Stimulated activated CD8-positive, alpha-beta memory T cell treated with anti-CD3 and anti-CD28 coated beads, Interleukin-7, amount 100 ng/mL, for 48 hours (primary cell): ENCODE results near the gene LARP1B.
A peak's percentile ranks its signal among the peaks of the same experiment; 100 is the strongest.
"Not testable (repeated sequence)": the region's sequence is repeated elsewhere in the genome, so short reads cannot be mapped to it uniquely, and the experiment has no call there.

Experiments used
- DNase-seq, 2 donors: peaks; one replicate each; pipeline ENCODE4 v3.0.0-alpha.2; 2020; ENCODE audit warnings: low read depth in 1 of 2; ENCODE audit errors: extremely low read depth in 1 of 2

Gene LARP1B

DNA sequence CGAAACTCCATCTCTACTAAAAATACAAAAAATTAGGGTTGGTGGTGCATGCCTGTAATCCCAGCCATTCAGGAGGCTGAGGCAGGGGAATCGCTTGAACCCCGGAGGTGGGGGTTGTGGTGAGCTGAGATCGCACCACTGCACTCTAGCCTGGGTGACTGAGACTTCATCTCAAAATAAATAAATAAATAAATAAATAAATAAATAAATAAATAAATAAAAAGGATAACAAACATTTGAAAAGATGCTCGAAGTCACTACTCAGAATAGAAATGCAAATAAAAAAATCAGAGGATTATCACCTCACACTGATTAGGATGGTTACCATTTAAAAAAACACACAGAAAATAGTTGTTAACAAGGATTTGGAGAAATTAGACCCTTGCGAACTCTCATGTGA, 73.8 kb downstream of the LARP1B start:
- DNase-seq, result no peak

DNA sequence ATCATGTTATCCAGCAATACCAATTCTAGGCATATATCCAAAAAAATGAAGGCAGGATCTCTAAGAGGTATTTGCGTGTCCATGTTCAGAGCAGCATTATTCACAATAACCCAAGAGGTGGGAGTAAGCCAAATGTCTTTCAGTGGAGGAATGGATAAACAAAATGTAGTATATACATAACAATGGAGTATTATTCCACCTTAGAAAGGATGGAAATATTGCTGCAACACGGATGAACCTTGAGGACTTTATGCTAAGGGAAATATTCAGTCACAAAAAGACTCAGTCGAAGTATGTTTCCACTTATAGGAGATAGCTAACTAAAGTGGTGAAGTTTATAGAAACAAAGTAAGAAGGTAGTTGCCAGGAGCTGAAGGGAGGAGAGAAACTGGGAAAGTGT, 74.3 kb downstream of the LARP1B start:
- no peak for DNase-seq

DNA sequence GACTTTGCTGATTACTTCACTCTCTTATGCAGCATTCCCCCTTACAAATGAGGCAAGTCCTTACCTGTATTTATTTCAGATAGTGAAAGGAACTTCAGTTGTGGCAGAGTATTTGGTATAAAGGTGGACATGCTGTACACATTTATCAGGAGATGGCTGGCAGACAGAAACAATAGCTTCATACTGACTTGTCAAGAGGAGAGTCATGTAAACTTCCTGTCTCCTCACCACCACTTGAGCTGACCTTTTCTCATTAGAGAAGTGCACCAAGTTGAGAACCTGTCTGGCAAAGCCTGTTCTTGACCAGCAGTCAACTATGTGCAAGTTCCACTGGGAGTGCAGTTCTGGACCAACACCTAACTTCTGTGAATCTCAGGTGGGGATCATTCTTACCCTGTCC, 80.8 kb downstream of the LARP1B start:
- no peak for DNase-seq

- no peak for DNase-seq
Measured at GRCh38 chr4:128145727-128146126, 84.6 kb downstream of the LARP1B start.

DNA sequence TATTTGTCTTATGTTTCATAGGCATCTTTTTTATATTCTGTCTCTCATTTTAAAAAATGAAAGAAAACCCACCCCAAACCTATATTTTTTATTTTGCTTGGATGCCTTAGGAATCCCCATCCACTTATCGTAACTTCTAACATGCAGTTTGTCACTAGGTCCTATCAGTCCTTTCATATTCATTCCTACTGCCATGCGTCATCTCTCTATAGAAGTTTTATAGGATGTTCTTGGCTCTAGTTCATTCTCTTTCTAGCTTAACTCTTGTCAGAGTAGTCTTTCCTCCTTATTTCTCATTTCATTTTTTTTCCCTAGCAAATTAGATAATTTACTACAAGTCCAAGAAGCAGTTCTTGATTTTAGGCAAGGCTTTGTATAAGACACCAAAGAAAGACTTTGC, 92.7 kb downstream of the LARP1B start:
- DNase-seq, result no peak

GRCh38 chr4:128155231-128155855, 94.2 kb downstream of the LARP1B start:
- DNase-seq, result no peak

DNA sequence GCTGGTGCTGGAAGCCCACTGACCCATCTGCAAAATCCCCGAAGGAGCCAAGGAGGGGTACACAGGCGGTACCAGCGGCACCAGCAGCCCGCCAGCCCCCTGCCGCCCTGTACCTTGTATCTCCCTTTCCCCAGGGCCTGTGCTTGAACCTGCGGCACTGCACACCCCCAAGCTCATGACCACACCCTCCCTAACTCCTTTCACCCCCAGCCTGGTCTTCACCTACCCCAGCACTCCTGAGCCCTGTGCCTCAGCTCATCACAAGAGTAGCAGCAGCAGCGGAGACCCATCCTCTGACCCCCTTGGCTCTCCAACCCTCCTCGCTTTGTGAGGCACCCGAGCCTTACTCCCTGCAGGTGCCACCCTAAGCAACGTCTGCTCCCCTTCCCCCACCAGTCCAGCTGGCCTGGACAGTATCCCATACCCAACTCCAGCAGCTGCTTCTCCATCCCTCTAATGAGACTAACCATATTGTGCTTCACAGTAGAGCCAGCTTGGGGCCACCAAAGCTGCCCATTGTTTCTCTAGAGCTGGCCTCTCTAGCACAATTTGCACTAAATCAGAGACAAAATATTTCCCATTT, 94.9 kb downstream of the LARP1B start:
- DNase-seq, result no peak

- not testable (repeated sequence) for DNase-seq
Measured at GRCh38 chr4:128156472-128156871, 95.4 kb downstream of the LARP1B start.

- no peak for DNase-seq
Measured at GRCh38 chr4:128158894-128159293, 97.8 kb downstream of the LARP1B start.

- no peak for DNase-seq
Measured at GRCh38 chr4:128159967-128160366, 98.9 kb downstream of the LARP1B start.

DNA sequence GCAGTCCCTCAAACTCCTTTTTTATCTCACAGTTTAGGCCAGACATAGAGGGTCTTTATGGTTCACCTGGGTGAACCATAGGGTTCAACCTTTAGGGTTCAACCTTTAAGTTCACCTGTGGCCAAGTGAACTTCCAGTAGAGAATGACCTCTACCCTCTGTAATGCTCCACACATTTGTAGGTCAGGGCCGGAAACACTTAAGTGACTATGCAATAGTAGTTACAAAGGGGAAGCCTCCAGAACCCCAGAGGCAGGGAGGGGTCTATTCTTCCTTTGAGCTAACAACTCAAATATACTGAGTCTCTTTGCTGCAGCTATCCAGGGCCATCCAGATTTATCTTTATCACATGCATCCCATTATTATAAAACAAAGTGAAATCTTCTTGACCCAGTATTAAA, 100.0 kb downstream of the LARP1B start:
- DNase-seq, result no peak

GRCh38 chr4:128162434-128162833, 101.3 kb downstream of the LARP1B start:
- DNase-seq, result no peak

GRCh38 chr4:128163177-128164117, 102.3 kb downstream of the LARP1B start:
- DNase-seq, result no peak

DNA sequence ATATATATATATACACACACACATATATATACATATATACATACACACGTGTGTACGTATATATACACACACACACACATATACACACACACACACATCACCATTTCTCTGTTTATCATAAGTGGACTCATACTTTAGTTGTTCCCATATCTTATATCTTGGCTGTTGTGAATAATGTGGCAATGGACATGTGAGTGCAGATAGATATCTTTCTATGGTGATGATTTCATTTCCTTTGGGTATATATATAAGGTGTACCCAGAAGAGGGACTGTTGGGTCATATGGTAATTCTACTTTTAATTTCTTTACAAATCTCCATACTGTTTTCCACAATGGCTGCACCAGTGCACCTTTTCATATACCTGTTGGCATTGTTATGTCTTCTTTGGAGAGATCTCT, 105.9 kb downstream of the LARP1B start:
- DNase-seq, result no peak

DNA sequence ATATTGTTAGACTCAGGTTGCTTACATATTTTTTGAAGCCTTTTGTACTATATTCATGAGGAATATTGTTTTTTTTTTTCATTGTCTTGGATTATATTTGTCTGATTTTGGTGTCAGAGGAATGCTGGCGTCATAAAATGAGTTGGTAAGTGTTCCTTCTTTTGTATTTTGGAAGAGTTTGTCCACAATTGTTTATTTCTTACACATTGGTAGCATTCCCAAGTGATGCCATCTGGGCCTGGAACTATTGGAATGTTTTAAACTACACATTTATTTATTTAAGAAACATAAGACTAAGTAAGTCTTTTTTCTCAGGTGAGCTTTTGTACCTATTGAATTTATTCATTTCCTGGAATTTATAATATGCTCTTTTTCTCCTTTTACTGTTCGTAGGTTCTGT, 107.6 kb downstream of the LARP1B start:
- DNase-seq, result no peak

- DNase-seq, result no peak
Measured at GRCh38 chr4:128169245-128169644, 108.1 kb downstream of the LARP1B start.

DNA sequence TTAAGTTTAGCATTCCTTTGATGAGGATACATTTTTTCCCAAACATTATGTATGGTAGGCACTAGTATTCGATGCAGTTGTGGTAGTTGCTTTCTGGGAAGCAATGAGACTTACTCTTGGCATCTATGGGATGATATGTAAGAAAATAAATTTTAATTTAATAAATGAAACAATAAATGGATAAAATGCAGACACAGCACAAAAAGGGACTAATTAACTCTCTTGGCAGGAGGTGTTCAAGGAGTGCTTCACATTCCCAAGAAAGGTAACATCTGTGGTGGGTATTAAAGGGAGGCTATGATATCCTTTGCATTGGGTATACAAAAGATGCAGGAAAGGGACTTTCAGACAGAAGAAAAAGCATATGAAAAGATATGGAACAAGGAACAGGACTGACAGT, 115.5 kb downstream of the LARP1B start:
- no peak for DNase-seq

DNA sequence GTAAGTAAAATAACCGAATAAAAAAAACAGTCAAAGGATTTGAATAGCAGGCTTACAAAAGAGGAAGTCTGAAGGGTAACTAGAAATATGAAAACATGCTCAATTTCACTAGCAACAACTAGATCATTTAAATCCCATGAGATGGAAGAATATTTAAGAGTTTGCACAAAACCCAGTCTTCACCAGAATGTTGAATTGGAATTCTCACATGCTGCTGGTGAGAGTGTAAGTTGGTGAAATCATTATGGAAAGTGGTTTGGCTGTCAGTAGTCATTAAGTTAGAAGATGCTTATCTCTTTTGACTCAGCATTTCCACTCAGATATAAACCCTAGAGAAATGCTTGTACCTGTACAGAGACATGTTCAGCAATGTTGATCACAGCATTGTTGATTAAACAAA, 116.4 kb downstream of the LARP1B start:
- no peak for DNase-seq

GRCh38 chr4:128186623-128187022, 125.5 kb downstream of the LARP1B start:
- no peak for DNase-seq

GRCh38 chr4:128191115-128191781, 130.1 kb downstream of the LARP1B start:
- peak; percentile 9 to 63 for DNase-seq
